Parathyroid adenoma (tissue), 2 donors: ENCODE data around the gene GPN3.

ENCODE experiments used
- H2AFZ ChIP-seq: fragments of 300-600 bp; sonication (generic); one replicate; pipeline ENCODE4 v1.7.0; 2017; ENCODE audit warnings: antibody characterized with exemption, mild to moderate bottlenecking
- H3K27ac ChIP-seq: fragments of 300-600 bp; sonication (generic); one replicate; pipeline ENCODE4 v1.7.0; 2017
- H3K27me3 ChIP-seq: fragments of 300-600 bp; sonication (generic); one replicate; pipeline ENCODE4 v1.7.0; 2017; ENCODE audit warnings: low read length; ENCODE audit not compliant: control insufficient read depth, insufficient read depth
- H3K36me3 ChIP-seq: fragments of 300-600 bp; sonication (generic); one replicate; pipeline ENCODE4 v1.7.0; 2017; ENCODE audit warnings: low read length; ENCODE audit not compliant: control insufficient read depth, insufficient read depth
- H3K4me1 ChIP-seq: fragments of 300-600 bp; sonication (generic); one replicate; pipeline ENCODE4 v1.7.0; 2017; ENCODE audit warnings: control low read depth
- H3K4me2 ChIP-seq: fragments of 300-600 bp; sonication (generic); one replicate; pipeline ENCODE4 v1.7.0; 2017; ENCODE audit warnings: low read length
- H3K4me3 ChIP-seq: fragments of 300-600 bp; sonication (generic); one replicate; pipeline ENCODE4 v1.7.0; 2017; ENCODE audit warnings: low read depth, low read length
- H3K79me2 ChIP-seq: fragments of 300-600 bp; sonication (generic); one replicate; pipeline ENCODE4 v1.7.0; 2017; ENCODE audit warnings: control low read depth
- H3K9ac ChIP-seq: fragments of 300-600 bp; sonication (generic); one replicate; pipeline ENCODE4 v1.7.0; 2017; ENCODE audit warnings: mild to moderate bottlenecking
- H3K9me3 ChIP-seq: fragments of 300-600 bp; sonication (generic); one replicate; pipeline ENCODE4 v1.7.0; 2017; ENCODE audit warnings: low read length; ENCODE audit not compliant: control insufficient read depth
- TF ChIP-seq, protein P1 (sequence below): fragments of 300-600 bp; sonication (generic); IDR thresholded peaks from one replicate; pipeline ENCODE4 v1.7.0; 2017; ENCODE audit warnings: antibody characterized with exemption, mild to moderate bottlenecking
- donor health status: primary hyperparathyroidism.

Gene GPN3

DNA sequence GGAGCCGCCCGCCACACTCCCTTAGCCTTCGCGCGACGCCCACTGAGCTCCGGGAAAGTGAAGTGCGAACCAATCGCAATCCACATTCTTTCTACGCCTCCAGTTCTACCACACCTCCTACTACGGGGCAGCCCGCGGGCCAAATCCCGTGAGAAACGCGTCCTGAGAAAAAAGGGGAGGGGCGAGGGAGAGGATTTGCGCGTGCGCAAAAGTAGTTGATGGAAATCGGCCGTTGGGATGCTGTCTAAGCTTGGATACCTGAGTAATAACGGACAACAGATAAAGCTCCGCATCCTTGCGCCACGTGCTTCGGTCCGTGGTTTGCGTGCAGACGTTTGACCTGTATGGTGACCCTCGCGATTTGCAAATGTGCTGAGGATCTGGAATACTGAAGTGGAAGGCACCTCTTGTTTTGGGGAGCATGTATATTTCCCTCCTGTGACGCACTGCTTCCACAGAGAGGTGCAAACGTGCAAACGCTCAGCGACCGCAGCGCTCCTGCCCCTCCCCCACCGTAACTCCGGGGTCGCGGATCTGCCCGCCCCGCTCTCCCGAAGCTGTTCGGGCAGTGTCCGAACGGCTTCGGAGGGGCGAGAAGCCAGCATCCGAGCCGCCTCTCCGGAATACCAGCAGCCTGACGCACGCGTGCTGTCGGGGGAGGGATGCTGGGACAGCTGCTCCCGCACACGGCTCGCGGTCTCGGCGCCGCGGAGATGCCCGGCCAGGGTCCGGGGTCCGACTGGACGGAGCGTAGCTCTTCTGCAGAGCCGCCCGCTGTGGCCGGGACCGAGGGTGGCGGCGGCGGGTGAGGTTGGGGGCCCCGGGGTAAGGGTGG lies at the start of gene GPN3, which contains the start of gene FAM216A:
TSS of gene GPN3 (minus strand) at position 44 of the 835 bp plus-strand sequence. CDS start 54 bp downstream, outside the sequence.
TSS of gene FAM216A (plus strand) at position 632 of the 835 bp plus-strand sequence. CDS start at position 663, 31 bp downstream.
- TF ChIP-seq, protein P1, sequence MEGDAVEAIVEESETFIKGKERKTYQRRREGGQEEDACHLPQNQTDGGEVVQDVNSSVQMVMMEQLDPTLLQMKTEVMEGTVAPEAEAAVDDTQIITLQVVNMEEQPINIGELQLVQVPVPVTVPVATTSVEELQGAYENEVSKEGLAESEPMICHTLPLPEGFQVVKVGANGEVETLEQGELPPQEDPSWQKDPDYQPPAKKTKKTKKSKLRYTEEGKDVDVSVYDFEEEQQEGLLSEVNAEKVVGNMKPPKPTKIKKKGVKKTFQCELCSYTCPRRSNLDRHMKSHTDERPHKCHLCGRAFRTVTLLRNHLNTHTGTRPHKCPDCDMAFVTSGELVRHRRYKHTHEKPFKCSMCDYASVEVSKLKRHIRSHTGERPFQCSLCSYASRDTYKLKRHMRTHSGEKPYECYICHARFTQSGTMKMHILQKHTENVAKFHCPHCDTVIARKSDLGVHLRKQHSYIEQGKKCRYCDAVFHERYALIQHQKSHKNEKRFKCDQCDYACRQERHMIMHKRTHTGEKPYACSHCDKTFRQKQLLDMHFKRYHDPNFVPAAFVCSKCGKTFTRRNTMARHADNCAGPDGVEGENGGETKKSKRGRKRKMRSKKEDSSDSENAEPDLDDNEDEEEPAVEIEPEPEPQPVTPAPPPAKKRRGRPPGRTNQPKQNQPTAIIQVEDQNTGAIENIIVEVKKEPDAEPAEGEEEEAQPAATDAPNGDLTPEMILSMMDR, result no peak
- no peaks in the 10 kb centered on the region for H3K27me3 ChIP-seq
- H3K9ac ChIP-seq, result peak within 1 kb of the TSS; percentile 42
- H3K36me3 ChIP-seq, result no peaks in the 10 kb centered on the region
- peak within 1 kb of the TSS; percentile 80 for H3K4me2 ChIP-seq
- no peaks in the 10 kb centered on the region for H3K9me3 ChIP-seq
- H3K79me2 ChIP-seq, result peaks cover 7% of the 10 kb centered on the region
- no peaks in the 10 kb centered on the region for H3K4me1 ChIP-seq
- H2AFZ ChIP-seq, result peak within 1 kb of the TSS; percentile 98
- peak within 1 kb of the TSS; percentile 77 for H3K27ac ChIP-seq
- peak within 1 kb of the TSS; percentile 76 for H3K4me3 ChIP-seq

DNA sequence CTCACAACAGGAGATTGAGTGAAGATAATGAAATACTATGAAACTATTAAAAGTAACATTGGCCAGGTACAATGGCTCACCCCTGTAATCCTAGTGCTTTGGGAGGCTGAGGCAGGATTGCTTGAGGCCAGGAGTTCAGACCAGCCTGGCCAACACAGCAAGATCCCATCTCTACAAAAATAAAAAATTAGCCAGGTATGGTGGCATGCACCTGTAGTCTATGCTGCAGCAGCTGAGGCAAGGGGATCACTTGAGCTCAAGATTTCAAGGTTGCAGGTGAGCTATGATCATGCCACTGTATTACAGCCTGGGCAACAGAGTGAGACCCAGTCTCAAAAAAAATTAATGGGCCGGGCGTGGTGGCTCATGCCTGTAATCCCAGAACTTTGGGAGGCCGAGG lies 48.9 kb upstream of the GPN3 start:
- Histone ChIP-seq H3K4me1 (no peaks in the 10 kb centered on the region), H2AFZ (no peak overlapping the region), H3K9ac (no peak overlapping the region), H3K36me3 (no peaks in the 10 kb centered on the region), H3K79me2 (no peaks in the 10 kb centered on the region), H3K9me3 (no peaks in the 10 kb centered on the region), H3K27ac (no peak overlapping the region), H3K4me2 (no peak overlapping the region), H3K27me3 (no peaks in the 10 kb centered on the region), H3K4me3 (no peak overlapping the region)
- TF ChIP-seq, protein P1, result no peak

DNA sequence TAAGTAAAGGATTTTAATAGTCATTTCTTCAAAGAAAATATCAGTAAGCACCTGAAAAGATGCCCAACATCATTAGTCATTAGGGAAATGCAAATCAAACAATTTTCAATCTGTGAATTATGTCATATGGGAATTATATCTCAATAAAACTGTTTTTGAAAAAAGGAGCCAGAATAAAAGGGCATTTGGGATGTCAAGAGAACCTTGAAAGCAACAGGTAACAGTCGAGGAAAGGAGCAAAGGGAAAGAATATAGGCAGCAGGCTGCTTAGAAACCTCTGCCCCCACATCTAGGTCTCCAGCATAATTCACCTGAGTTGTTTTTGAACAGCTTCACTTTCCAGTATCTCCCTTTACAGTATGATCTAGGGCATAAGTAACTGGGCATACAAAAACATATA lies 46.3 kb upstream of the GPN3 start:
- Histone ChIP-seq H2AFZ (no peak overlapping the region), H3K27ac (no peak overlapping the region), H3K36me3 (no peaks in the 10 kb centered on the region), H3K9me3 (no peaks in the 10 kb centered on the region), H3K9ac (no peak overlapping the region), H3K27me3 (no peaks in the 10 kb centered on the region), H3K4me3 (no peak overlapping the region), H3K4me1 (no peaks in the 10 kb centered on the region), H3K4me2 (no peak overlapping the region), H3K79me2 (no peaks in the 10 kb centered on the region)
- TF ChIP-seq, protein P1, result no peak

DNA sequence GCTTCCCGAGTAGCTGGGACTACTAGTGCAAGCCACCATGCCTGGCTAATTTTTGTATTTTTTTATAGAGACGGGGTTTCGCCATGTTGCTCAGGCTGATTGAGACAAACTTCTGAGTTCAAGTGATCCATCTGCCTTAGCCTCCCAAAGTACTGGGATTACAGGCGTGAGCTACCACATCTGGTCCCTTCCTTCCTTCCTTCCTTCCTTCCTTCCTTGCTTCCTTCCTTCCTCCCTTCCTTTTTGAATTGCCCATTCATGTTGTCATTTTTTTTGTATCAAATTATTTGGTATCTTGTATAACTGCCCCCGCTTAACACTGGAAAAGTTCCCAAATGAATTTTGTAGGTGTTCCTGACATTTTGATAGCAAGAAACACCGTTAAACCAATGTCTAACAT lies 45.8 kb upstream of the GPN3 start:
- H3K9ac ChIP-seq, result no peak overlapping the region
- no peak overlapping the region for H3K27ac ChIP-seq
- no peak overlapping the region for H3K4me2 ChIP-seq
- H3K4me3 ChIP-seq, result no peak overlapping the region
- H2AFZ ChIP-seq, result no peak overlapping the region
- H3K9me3 ChIP-seq, result no peaks in the 10 kb centered on the region
- no peaks in the 10 kb centered on the region for H3K79me2 ChIP-seq
- no peaks in the 10 kb centered on the region for H3K4me1 ChIP-seq
- TF ChIP-seq, protein P1, result no peak
- H3K36me3 ChIP-seq, result no peaks in the 10 kb centered on the region
- no peaks in the 10 kb centered on the region for H3K27me3 ChIP-seq
